ENCODE measurements around the gene MADD.
"Not testable (repeated sequence)": the region's sequence is repeated elsewhere in the genome, so short reads cannot be mapped to it uniquely, and the experiment has no call there.

MADD gene

GRCh38 chr11:47278058-47278457 is 8.1 kb downstream of the MADD start:
- no peak for DNase-seq

- DNase-seq, result no peak
Observed at GRCh38 chr11:47278769-47279168, 8.8 kb downstream of the MADD start.

GRCh38 chr11:47280099-47280498 is 10.2 kb downstream of the MADD start:
- no peak for DNase-seq

GRCh38 chr11:47280860-47281259 is 10.9 kb downstream of the MADD start:
- no peak for DNase-seq

- DNase-seq, result no peak
Observed at GRCh38 chr11:47282462-47282861, 12.5 kb downstream of the MADD start.

DNA sequence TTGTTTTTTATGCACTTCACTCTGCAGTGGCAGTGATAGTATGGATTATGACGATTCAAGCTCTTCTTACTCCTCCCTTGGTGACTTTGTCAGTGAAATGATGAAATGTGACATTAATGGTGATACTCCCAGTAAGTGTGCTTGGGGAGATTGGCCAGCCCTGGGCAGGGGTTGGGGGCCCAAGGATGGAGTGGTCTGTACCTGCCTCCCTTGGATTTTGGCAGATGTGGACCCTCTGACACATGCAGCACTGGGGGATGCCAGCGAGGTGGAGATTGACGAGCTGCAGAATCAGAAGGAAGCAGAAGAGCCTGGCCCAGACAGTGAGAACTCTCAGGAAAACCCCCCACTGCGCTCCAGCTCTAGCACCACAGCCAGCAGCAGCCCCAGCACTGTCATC is 14.2 kb downstream of the MADD start:
- no peak for DNase-seq

- DNase-seq, result no peak
Observed at GRCh38 chr11:47285969-47286770, 16.2 kb downstream of the MADD start.

DNA sequence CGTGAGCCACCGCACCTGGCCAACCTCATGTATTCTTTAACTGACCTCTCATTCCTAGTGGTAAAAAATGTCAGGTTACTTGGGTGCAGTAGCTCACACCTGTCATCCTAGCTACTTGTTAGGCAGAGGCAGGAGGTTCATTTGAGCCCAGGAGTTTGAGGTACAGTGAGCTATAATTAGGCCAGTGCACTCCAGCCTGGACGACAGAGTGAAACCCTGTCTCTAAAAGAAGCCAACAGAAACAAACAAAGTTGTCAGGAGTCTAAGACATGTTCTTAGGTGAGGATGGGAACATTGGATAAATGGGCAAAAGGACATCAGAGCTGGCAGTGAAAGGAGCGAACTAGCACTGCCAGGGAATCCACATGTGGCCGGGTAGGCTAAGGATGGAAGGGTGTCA is 18.1 kb downstream of the MADD start:
- DNase-seq, result no peak

DNA sequence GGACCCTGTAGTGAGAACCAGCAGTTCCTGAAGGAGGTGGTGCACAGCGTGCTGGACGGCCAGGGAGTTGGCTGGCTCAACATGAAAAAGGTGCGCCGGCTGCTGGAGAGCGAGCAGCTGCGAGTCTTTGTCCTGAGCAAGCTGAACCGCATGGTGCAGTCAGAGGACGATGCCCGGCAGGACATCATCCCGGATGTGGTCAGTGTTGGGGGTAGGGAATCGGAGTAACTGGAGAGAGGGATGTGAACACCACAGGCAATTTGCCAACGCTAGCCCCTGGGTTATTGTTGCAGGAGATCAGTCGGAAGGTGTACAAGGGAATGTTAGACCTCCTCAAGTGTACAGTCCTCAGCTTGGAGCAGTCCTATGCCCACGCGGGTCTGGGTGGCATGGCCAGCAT is 19.9 kb downstream of the MADD start:
- no peak for DNase-seq

GRCh38 chr11:47295385-47295784 is 25.5 kb downstream of the MADD start:
- DNase-seq, result no peak

GRCh38 chr11:47296045-47296444 is 26.1 kb downstream of the MADD start:
- DNase-seq, result no peak

GRCh38 chr11:47299078-47299477 is 29.1 kb downstream of the MADD start:
- DNase-seq, result no peak

DNA sequence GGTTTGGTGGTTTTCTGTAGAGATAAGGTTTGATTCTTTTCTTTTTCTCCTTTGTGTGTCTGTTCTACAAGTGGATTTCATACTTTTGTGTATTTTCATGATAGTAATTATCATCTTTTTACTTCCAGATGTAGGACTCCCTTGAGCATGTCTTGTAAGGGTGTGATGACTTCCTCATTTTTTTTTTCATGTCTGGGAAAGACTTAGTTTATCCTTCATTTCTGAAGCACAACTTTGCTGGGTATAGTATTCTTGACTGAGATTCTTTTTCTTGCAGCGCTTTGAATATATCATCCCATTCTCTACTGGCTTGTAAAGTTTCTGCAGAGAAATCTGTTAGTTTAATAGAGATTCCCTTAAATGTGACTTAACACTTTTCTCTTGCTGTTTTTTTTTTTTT is 32.9 kb downstream of the MADD start:
- no peak for DNase-seq

DNA sequence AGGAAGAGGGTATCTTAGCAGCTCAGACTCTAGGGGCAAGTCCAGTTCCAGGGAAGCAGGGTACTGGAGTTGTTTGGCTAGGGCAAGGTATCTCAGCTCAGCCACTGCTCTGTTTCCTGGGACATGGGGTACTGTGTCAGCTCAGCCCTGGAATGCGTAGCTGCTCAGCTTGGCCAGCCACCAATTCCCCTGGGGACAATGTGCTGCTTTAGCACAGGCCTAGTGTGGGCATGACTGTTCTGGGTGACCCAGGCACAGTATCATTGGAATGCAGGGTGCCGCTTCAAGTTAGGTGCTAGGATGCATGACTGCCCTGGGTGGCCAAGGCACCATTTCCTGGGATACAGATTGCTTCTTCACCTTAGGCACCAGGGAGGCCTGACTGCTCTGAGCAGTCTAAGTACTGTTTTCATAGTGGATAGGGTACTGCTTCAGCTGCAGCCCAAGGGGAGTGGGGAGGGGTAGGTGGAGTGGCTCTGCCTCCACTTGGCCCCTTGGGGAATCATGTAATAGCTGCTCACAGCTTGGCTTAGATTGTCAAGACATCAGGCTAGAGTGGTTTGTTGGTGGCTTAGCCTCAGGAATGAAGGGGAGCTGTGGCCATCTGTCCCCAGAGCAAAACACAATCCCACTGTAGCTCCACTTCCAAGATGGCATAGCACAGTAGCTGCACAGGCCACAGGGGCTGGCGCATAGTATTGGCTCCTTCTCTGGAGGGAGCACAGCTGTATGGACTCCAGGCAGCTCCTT is 36.0 kb downstream of the MADD start:
- DNase-seq, result peak; percentile 33 to 43

GRCh38 chr11:47306484-47306844 is 36.5 kb downstream of the MADD start:
- no peak for DNase-seq

DNA sequence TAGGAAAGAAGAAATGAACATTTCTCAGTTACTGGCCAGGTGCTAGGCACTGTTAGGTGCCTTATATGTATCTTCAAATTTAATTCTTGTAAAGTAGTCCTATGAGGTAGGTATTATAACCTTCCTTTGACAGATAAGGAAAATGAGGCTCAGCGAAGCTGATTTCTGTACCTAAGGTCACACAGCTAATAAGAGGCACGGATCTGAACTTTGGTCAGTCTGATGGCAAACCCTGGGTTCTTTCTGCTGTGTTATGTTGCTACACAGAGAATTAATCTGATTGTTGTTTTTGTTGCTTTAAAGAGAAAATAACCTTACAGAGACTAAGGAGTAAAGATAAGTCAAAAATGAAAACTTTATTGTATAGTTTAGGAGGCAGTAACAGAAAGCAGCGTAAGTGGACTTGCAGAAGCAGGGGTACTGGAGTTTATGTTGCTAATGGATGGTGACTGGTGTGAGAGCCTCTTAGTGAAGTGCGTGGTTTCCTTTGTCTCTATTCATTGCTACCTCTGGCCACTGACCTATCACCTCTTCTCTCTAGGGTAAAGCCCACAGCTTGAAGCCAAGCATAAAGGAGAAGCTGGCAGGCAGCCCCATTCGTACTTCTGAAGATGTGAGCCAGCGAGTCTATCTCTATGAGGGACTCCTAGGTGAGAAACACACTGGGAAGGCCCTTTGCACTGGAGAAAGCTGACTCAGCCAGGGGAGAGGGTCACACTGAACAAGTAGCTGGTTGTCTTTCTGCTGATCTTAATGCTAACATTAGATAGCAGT is 38.3 kb downstream of the MADD start:
- DNase-seq, result no peak

DNA sequence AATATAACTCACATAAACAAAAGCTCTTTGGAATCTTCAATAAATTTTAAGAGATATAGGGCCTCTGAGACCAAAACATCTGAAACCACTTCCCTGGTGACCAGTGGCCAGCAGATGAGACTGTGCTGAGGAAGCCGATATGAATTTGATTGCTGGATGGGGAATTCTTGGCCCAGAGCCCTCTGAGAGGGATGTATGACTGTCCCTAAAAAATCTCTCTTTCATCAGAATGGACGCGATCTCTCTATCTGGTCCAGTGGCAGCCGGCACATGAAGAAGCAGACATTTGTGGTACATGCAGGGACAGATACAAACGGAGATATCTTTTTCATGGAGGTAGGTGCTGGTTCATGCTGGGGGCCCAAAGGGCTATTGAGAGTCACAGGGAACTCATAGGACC is 45.1 kb downstream of the MADD start:
- DNase-seq, result no peak

- not testable (repeated sequence) for DNase-seq
Observed at GRCh38 chr11:47316501-47316900, 46.6 kb downstream of the MADD start.

DNA sequence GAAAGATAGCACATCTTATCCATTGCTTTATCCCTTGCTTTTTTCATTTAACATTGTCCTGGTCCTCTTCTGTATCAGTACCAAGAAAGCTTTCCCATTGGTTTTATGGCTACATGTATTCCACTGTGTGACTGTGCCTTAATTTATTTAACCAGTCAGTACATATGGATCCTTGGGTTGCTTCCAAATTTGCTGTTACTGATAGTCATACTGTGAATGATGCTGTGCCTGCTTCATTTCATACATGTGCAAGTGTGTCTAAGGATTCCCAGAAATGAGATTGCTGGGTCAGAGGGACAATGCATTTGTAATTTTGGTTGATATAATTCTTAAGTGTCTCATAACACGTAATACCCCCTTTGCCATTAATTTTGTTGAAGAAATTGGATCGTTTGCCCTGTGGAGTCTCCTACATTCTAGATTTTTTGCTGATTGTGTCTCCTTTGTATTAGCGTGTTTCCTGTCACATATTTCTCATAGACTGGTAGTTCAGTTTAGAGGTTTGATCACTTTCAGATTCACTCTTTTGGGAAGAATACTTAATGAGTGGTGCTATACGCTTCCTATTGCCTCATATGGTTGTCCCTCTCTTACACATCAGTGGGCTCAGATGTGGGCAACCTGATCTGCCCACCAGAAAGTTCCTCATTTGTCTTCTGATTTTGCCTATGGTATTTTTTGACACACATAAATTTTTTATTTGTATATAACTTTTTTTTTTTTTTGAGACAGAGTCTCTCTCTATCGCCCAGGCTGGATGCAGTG is 47.3 kb downstream of the MADD start:
- no peak for DNase-seq

DNA sequence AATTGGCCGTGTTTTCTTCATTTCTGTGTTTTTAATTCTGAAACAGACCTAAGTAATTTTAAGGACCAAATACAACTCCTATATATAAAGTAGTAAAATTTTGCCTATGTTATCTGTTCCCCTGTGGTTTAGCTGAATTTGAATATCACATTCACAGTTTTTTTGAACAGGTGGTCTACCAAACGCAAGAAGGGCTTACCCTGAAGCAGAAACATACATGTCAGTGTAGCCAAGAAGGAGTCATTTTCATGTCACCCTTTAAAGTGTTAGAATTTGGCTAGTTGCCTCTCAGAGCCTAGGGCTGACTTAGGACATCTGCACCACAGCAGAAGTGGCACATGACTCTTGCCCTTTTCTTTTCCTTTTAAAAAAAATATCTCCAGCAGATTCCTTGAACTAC is 48.2 kb downstream of the MADD start:
- no peak for DNase-seq

DNA sequence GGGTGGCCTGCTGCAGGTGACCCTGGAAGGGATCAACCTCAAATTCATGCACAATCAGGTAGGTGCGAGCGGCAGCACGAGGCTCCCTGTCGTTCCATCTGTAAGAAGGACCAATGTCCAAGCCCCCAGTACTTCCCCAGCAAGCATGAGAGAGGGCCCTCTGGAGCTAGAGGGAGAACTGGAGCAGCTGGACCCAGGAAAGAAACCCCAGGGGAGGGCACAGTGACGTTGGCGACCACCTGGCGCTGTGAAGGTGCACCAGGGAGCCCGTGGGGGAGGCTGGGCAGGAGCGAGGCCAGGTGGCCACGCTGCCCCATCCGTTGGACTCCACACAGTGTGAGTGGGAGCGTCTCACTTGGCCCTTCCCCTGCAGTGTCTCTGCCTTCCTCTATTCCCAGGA is 54.6 kb downstream of the MADD start:
- no peak for DNase-seq

- DNase-seq, result no peak
Observed at GRCh38 chr11:47325271-47326041, 55.5 kb downstream of the MADD start.
